Sciatic nerve (tissue), 2 donors: ENCODE results near the gene SYT2. TPM values are rescaled to one million over a fixed set of nuclear protein-coding genes. Genes with fewer than 3 reads are reported as not detected.
"Not testable (repeated sequence)": the region's sequence is repeated elsewhere in the genome, so short reads cannot be mapped to it uniquely, and the experiment has no call there.

Source experiments
- ATAC-seq: fragments of 200-7000 bp; cut with Tn5 transposase; one replicate; pipeline ENCODE4 v1.9.1; 2020; ENCODE audit warnings: mild to moderate bottlenecking, moderate library complexity
- DNase-seq: peaks from one replicate; pipeline ENCODE4 v3.0.0-alpha.2; 2020; ENCODE audit warnings: low spot score
- intact Hi-C: fragments of 100-400 bp; cut with DNase I; formaldehyde crosslinking; loops from one replicate; pipeline ENCODE4 v1.14.2; 2022
- total RNA-seq: library from RNA; stranded (reverse); fragmentation: NEBNext Ultra II Directional; extraction: Animal tissue kit (Norgen Biotek cat#: 25700); gene quantifications from one replicate; pipeline ENCODE4 v1.2.1, GENCODE V29; 2021
- donor health status: DM: no; HTN: no; CAD: no.
- donor health status: DM: no; HTN: no; CAD: no.

SYT2 gene
- total RNA-seq = not detected

DNA sequence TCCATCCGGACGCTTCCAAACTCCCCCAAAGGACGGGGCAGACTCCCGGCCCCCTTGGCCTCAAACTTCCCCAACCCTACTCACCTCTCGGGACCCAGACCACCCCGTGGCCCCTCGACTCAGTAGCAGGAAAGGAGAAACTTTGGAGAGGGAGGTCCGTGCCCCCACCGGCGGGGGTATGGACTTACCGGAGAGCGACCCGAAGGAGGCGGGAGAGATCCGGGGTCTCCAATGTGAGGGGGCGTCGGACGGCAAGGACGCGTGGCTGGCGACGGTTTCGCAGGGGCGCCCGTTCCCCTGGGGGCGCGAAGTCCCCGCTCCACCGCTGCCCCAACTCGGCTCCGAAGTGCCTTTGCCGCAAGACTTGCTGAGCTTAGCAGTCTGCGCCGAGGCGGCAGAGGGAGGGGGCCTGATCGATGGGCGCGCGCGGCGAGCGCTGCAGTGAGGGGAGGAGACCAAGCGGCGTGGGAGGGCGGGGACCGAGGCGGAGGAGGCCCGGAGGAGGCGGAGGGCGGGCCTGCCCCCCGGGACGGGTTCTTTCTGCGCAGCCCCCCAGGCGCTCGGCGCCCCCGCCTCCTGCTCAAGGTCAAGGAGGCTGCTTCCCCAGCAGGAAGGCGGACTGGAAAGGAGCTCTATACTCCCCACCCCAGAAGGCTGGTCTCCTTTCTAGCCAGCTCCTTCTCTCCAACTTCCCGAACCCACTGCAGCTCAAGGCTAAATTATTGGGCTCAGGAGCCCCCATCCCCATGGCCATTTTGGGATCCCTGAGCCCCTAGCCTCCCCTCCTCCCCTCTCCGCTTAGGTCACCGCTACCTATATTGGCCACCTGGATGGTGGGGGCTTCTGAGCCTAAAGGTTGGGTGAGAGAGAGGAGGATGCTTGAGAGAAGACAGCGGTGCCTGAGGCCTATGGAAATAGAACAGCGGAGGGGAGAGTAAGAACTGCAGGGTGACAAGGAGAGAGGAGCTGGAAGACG lies at the start of gene SYT2:
Gene SYT2 (minus strand): TSS at position 385 of the 976 bp plus-strand sequence. CDS start 104,682 bp downstream, outside the sequence.
- DNase-seq = peak; percentile 63
- intact Hi-C loops = loop anchor here (10.0 kb wide), 2 partner anchors 366 to 526 kb away; partner anchors contain the start of genes PPP1R12B and UBE2T
- peak; percentile 58 for ATAC-seq

DNA sequence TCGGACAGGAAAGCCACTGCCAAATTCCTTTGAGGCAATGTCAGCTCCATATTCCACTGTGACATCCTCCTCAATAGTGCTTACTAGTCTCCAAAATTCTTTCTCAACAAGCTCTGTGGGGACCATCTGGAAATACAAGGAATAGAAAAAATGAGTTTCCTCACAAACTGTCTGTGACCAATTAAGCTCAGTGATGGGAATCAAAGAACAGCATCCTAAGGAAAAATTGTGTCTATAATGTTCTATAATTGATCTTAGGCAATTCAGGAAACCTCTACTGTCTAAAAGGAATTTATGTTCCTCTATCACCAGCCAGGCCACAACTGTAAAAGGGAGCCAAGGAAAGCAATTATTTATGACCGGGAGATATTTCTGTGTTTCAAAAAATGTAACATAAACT lies 46.1 kb upstream of the SYT2 start:
- no peak for ATAC-seq
- DNase-seq = no peak
- intact Hi-C loops = no loop called here

DNA sequence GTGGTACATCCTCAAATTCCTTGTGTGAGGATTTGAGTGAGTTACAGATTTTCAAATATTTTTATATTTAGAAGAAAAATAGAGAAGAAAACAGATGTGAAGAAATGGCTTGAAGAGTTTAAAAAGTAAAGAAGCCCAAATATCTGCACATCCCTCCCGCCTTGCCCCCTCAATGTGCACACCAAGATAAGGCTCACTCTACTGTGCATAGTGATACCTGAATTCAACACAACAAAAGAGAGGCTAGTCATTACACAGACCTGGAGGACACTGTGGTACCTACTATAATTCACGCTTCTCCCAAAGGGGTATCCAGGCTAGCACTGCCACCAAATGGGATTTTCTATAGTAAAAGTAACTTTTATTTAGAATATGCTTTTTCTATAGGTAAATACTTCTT lies 44.0 kb upstream of the SYT2 start:
- DNase-seq = no peak
- intact Hi-C loops = no loop called here
- ATAC-seq = no peak

DNA sequence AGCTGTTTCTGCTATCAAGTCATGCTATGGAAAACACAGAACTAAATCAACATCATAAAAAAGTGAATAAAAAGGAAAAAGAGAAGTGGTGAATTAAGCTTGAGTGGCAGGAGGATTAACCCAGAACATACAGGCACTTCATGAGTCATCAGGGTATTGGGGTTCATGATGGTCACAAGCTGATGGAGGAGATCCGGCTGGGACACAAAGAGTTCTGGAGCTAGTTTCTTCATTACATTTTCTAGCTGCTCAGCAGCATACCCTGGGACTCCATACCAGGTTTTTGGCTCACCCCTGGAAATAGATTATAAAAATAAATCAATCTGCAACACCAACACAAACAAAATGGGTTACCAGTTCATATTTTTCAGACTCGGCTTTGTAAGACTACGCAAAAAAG lies 42.5 kb upstream of the SYT2 start:
- DNase-seq (no peak), ATAC-seq (no peak)
- intact Hi-C loops = no loop called here

DNA sequence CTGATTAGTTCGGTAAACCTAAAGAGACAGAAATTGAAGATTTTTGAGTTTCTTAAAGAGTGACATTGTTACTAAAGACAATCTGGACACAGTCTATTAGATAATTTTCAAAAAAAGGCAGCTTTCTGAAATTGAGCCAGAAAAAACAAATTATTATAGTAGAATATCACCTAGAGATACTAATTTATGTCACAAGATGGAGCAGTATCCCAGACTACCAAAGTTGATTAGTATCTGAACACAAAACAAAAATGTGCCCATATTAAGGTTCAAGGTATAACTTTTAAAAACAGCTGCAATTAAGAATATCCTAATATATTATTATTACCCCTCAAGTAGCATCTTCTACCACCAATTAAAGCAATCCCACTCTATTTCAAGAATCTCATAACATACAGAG lies 40.5 kb upstream of the SYT2 start:
- ATAC-seq (no peak), DNase-seq (no peak)
- intact Hi-C loops = no loop called here

DNA sequence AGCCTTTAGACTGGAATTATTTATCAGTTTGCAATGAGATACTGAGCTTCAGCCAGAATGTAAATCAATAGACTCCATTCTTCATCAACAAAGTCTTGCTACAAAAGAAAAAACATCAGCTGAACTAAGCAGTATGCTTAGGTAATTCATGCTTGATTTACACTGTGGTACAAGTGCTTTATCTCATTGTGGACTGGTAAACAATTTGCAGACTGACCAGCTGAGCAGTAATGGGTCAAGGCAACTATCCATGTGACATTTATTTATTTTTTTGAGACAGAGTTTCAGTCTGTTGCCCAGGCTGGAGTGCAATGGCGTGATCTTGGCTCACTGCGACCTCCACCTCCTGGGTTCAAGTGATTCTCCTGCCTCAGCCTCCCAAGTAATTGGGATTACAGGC lies 39.8 kb upstream of the SYT2 start:
- no peak for DNase-seq
- intact Hi-C loops = no loop called here
- no peak for ATAC-seq

DNA sequence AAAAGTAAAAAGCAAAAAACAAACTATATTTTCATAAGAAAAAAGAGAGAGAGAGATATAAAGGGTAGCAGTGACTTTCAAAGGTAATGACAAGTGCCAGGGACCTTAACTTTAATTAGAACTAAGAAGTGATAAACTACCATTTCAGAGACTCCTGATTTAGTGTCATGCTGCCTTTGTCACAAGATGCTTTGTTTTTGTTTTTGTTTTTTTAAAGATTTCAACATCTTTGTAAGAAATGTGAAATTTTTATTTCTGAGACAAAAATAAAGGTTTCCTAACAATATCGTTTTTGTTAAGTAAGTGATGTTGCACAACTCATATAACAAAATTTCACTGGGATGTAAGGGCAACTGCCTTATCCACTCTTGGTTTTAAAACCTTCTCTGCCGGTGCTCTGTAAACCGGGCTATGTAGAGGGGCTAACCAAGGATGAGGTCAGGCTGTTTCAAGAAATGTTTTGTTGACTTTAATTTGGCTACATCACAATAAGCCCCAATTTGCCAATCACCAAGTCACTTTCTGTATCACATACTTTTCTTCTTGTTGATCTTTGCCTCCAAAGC lies 35.2 kb upstream of the SYT2 start:
- DNase-seq (no peak), ATAC-seq (peak; percentile 78)
- intact Hi-C loops = no loop called here

DNA sequence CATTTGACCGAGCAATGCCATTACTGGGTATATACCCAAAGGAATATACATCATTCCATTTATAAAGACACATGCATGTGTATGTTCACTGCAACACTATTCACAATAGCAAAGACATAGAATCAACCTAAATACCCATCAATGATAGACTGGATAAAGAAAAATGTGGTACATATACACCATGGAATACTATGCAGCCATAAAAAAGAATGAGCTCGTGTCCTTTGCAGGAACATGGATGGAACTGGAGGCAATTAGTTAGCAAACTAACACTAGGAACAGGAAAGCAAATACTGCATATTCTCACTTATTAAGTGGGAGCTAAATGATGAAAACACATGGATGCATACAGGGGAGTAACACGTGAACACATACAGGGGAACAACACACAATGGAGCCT lies 34.5 kb upstream of the SYT2 start:
- DNase-seq, ATAC-seq, intact Hi-C loops: not testable (repeated sequence)

DNA sequence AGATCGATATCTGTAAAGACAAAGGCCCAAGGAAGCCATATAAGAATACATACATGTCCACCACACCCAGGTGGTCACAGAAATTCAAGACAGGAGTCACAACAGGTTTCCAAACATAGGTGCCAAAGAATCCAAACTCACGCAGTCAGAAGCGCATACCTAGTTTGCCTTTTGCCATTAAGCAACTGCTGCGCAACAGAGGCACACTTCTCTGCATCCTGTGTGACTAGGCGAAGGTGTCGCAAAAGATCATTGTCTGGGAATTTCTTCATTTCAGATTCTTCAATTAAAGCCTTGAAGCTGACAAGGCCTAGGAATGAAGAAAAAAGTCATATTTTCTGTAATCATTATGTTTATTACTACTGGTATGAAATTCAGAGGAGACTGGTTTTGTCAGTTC lies 32.2 kb upstream of the SYT2 start:
- intact Hi-C loops = no loop called here
- no peak for ATAC-seq
- DNase-seq = no peak

DNA sequence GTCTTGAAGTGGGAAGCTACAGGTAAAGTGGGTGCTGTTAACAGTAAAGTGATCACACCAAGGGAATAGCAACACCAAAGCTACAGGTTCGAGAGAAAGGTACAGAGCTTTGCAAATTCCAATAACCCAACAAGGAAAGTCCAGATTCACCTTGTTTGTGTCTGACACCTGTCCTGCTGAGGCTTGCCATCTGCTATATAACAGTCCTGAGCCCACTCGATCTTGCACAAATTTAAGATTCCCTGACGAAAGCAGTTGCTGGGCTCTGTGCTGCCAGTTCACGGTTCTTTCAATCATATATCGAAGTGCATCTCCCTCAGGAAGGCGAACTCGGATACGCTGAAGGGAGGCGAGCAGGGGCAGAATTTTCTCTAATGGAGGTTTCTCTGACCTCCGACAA lies 23.0 kb upstream of the SYT2 start:
- ATAC-seq = no peak
- intact Hi-C loops = no loop called here
- DNase-seq = no peak

DNA sequence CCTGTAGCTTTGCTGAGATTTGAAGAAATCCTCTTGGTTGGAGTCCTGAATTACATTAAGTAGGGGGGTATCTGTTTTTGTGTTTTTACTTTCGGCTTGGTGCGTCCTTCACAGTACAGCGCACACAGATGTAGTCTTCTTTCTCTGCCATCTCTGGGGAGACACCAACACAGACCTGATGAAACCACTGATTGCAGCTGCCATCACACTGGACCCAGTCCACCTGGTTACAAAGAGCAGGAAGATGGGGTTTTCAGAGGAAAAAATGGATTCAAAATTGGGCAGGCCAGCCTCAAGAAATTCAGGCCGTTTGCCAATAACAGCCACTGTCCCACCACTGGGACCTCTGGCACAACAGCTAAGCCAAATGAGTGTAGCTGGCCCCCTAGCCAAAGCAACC lies 18.7 kb upstream of the SYT2 start:
- DNase-seq (no peak), ATAC-seq (no peak)
- intact Hi-C loops = no loop called here

DNA sequence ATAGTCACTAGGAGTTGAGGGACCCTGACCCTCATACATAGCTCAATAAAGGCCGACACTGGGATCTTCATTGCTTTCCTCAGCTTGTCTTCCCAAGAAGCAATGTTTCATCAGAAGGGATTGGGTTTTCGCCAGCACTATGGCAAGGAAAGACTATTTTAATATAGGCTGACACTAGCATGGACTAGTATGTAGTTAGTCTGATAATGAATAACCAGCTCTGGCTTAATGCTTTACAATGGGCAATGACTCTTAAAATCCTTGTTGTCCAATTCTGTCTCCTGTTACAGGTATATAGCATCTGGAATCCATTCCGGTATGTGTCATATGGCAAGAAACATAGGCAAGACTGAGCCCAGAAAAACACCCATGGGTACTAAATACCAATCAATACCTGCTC lies 15.3 kb upstream of the SYT2 start:
- no peak for DNase-seq
- intact Hi-C loops = no loop called here
- ATAC-seq = no peak

DNA sequence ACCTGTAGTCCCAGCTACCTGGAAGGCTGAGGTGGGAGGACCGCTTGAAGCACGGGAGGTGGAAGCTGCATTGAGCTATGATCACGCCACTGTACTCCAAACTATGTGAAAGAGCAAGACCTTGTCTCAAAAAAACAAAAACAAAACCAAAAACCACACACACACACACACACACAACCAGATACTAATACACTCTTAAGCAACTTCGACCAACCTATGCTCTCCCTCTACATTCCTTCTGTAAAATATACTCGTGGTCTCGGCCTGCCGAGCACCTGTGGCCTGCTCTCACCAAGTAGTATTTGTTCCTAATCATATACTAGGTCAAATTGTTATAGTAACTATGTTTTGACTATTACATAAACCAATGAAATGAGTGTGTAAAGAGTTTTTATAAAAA lies 13.5 kb upstream of the SYT2 start:
- ATAC-seq (no peak), DNase-seq (no peak)
- intact Hi-C loops = no loop called here

DNA sequence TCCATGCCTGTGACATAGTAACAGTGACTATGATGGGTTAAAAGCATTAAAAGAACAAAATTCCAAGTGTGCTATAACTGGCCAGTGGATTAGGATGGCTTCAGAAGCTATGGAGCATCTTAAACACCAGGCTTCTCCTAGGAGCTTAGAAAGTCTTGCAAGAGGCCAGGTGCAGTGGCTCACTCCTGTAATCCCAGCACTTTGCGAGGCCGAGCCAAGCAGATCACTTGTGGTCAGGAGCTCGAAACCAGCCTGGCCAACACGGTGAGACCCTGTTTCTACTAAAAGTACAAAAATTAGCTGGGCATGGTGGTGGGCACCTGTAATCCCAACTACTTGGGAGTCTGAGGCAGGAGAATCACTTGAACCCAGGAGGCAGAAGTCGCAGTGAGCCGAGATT lies 12.8 kb upstream of the SYT2 start:
- DNase-seq, intact Hi-C loops, ATAC-seq: not testable (repeated sequence)

DNA sequence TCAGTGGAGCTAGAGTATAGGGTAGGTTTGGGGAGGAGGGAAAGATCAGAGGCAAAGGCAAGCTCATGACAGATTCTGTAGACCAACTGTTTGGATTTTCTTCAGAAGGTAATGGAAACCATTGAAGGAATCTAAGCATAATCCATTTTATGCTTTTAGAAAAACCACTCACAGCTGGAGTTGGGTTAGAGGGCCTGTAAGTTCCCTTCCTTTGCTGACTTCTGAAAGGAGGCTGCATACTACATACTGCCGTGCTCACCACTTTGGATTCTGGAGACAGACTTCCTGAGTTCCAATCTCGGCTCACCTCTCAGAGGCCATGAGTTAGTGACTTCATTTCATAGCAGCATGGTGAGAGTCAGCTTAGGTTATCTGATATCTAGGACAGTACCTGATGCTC lies 6.4 kb upstream of the SYT2 start:
- DNase-seq (no peak), ATAC-seq (no peak)
- intact Hi-C loops = loop anchor here (10.0 kb wide), 2 partner anchors 372 to 532 kb away; partner anchors contain the start of genes PPP1R12B and UBE2T

DNA sequence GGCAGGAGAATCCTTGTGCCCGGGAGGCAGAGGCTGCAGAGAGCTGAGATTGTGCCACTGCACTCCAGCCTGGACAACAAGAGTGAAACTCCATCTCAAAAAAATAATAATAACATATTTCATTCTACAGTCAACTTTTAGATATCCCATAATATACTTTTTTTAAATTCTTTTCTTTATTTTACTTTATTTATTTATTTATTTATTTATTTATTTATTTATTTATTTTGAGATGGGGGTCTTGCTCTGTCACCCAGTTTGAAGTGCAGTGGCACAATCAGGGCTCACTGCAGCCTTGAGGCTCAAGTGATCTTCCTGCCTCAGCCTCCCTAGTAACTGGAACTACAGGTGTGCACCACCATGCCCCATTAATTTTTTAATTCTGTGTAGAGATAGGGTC lies 3.9 kb upstream of the SYT2 start:
- not testable (repeated sequence) for DNase-seq, ATAC-seq
- intact Hi-C loops = loop anchor here (10.0 kb wide), 2 partner anchors 369 to 529 kb away; partner anchors contain the start of genes PPP1R12B and UBE2T

DNA sequence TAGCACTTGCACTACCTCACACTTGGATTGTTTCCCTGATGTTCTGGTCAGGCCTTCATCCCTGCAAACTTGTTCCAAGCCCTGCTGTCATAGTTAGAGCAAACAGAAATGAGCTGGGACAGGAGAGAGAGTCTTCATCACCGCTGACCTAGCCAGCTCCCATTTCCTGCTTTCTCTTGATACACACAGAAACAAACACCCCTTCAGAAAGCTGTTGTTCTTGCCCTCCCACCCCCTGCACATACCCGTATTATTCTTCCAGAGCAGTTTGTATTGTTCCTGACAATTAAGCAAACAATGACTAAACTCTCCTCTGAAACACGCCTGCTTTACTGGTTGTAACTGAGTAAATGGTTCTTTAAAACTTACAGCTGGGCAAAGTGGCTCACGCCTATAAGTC lies 2.9 kb upstream of the SYT2 start:
- intact Hi-C loops = loop anchor here (10.0 kb wide), 2 partner anchors 368 to 528 kb away; partner anchors contain the start of genes PPP1R12B and UBE2T
- ATAC-seq = no peak
- DNase-seq = no peak

DNA sequence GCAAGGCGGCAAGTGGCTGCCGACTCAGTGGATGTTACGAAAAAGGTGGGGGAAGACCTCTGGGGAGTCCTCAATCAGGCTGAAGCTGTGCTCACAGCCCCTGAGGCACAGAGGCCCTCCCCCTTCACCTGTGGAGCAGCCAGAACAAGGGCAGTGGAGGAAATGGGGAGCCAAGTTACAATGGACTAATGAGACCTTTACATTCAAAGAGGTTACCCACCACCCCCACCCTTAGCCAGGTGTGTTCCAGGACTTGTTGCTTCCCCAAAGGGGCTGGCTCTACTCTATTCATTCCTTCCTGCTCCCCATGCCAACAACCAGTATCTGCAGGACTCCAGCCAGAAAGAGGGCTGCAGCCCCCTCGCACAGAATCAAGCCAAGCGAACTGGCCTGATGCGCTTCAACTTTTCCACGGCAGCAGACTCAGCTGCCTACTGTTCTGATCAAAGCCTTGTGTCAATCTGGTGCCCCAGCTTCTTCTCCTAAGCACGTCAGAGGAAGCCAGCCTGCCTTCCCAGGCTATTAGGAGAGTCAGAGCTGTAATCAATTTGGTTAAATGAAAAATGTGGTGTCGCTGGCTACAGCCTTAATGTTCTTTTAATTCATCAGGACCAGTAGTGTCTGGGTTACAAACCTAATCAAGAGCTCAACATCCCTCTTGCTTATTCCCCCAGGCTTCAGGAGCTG lies 1.8 kb upstream of the SYT2 start:
- DNase-seq (no peak), ATAC-seq (no peak)
- intact Hi-C loops = loop anchor here (10.0 kb wide), 2 partner anchors 367 to 527 kb away; partner anchors contain the start of genes PPP1R12B and UBE2T

DNA sequence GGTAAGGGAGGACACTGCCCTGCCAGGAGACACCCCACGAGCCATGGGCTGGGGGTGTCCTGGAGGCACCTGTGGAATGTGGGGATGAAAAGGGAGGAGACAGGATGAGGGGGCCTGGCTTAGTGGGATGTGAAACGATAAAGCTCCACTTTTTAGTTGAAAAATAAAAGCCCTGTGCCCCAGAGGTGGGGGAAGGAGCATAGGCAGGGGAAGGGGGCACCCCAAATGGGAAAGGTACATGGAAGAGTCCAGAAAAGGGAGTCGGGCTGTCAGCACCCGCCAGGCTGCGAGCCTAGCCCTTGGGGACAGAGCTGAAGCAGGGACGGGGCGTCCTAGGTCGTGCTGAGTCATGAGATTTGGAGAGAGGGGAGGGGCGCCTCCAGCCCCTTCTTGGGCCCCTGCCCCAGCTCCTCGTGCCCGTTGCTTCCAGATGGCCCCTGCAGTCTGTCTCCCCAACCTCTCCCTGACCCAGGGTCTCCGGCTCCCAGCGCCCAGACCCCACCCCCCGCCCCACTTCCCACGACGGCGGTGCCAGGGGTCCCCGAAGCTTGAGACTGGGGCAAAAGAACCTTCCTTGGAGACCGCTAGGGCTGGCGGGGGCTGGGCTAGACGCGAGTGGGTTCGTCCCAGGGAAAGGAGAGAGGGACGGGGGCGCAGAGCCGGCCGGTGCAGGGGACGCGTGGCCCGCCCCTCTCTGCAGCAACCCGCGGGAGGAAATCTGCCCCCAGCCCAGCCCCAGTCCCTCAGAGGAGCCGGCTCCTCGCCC lies 795 bp downstream of the SYT2 start:
- DNase-seq (no peak), ATAC-seq (peak; percentile 13)
- intact Hi-C loops = loop anchor here (10.0 kb wide), 2 partner anchors 365 to 525 kb away; partner anchors contain the start of genes PPP1R12B and UBE2T
